ENCODE data around the gene PPM1B. TPM values are rescaled to one million over a fixed set of nuclear protein-coding genes. Genes with fewer than 3 reads are reported as not detected.
"Not testable (repeated sequence)": the region's sequence is repeated elsewhere in the genome, so short reads cannot be mapped to it uniquely, and the experiment has no call there.

PPM1B gene
- total RNA-seq, 2 experiments from 2014 or later, result 87.3 to 89.6 TPM

DNA sequence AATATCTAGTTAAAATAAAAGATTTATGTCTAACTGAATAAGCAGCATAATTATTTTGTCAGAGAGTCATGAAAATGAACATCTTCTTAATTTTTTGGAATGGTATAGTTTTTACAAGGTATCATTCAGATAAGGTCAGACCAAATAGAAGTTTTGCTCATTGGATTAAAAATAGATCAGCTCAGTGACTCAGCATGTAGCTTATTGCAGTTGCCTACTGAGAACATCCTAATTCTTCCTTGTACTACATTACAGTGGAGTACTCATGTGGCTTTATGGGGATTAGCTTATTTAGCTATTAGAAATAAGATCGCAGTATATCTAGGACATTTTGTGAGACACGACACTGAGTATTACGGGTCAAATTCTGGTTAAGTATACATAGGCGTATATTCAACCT is 38.2 kb upstream of the PPM1B start:
- H3K36me3 ChIP-seq (ENCODE audit: insufficient read depth, low read length), result no peaks in the 10 kb centered on the region
- H3K4me3 ChIP-seq (ENCODE audit: low read length), result no peak overlapping the region
- Mint-ChIP-seq H3K4me3 (no peak overlapping the region), H3K36me3 (ENCODE audit: low read depth) (no peaks in the 10 kb centered on the region), H3K27ac (no peak overlapping the region), H3K27me3 (no peaks in the 10 kb centered on the region), H3K4me1 (ENCODE audit: low read depth) (no peaks in the 10 kb centered on the region), H3K9me3 (peaks cover 6% of the 10 kb centered on the region)
- H3K27ac ChIP-seq (ENCODE audit: low read depth in 1 of 2, low read length in 2 of 2), result no peak overlapping the region
- no peaks in the 10 kb centered on the region for H3K4me1 ChIP-seq (ENCODE audit: insufficient read depth, low read length)
- POLR2A ChIA-PET, result interaction anchor here (0.9 kb wide), 1 partner anchor 10 kb away, joined by 4 read pairs; no protein-coding TSS in a partner anchor
- DNase-seq, result no peak
- H3K27me3 ChIP-seq (ENCODE audit: control insufficient read depth in 1 of 2, insufficient read depth in 2 of 2, low read length in 2 of 2), result no peaks in the 10 kb centered on the region
- CTCF ChIA-PET, result no interaction called here
- TF ChIP-seq, protein P1, sequence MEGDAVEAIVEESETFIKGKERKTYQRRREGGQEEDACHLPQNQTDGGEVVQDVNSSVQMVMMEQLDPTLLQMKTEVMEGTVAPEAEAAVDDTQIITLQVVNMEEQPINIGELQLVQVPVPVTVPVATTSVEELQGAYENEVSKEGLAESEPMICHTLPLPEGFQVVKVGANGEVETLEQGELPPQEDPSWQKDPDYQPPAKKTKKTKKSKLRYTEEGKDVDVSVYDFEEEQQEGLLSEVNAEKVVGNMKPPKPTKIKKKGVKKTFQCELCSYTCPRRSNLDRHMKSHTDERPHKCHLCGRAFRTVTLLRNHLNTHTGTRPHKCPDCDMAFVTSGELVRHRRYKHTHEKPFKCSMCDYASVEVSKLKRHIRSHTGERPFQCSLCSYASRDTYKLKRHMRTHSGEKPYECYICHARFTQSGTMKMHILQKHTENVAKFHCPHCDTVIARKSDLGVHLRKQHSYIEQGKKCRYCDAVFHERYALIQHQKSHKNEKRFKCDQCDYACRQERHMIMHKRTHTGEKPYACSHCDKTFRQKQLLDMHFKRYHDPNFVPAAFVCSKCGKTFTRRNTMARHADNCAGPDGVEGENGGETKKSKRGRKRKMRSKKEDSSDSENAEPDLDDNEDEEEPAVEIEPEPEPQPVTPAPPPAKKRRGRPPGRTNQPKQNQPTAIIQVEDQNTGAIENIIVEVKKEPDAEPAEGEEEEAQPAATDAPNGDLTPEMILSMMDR (IDR thresholded peaks at IDR 0.05), result no peak
- intact Hi-C loops (cut with DNase I, micrococcal nuclease), result no loop called here
- peaks cover 0 to 5% of the 10 kb centered on the region in 2 experiments for H3K9me3 ChIP-seq (ENCODE audit: control insufficient read depth in 1 of 2, insufficient read depth in 1 of 2, low read length in 2 of 2)
- no peak for ATAC-seq (ENCODE audit: poor library complexity)

DNA sequence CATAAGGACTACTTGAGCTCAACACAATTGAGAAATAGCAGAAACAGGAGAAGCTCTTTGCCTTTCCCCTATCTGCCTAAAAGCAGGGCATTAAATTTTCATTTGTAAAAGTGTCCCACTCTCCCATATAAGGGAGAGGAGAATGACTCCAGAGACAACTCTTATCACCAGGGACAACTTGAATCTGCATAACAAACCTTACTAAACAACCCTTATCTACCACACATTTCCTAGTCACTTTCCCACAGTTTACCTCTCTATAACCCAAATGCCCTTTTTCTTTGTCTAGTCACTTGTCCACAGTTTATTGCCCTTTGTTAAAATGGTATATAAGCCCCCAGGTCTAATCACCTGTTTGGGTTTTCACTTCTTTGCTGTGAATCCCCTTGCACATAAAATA is 37.5 kb upstream of the PPM1B start:
- no peaks in the 10 kb centered on the region for H3K27me3 ChIP-seq (ENCODE audit: control insufficient read depth in 1 of 2, insufficient read depth in 2 of 2, low read length in 2 of 2)
- no peak overlapping the region for H3K27ac ChIP-seq (ENCODE audit: low read depth in 1 of 2, low read length in 2 of 2)
- DNase-seq (no peak), ATAC-seq (ENCODE audit: poor library complexity) (no peak)
- no peaks in the 10 kb centered on the region for H3K4me1 ChIP-seq (ENCODE audit: insufficient read depth, low read length)
- CTCF ChIA-PET, result no interaction called here
- Mint-ChIP-seq H3K4me1 (ENCODE audit: low read depth) (no peaks in the 10 kb centered on the region), H3K27ac (no peak overlapping the region), H3K9me3 (peaks cover 6% of the 10 kb centered on the region), H3K27me3 (no peaks in the 10 kb centered on the region), H3K36me3 (ENCODE audit: low read depth) (no peaks in the 10 kb centered on the region), H3K4me3 (no peak overlapping the region)
- no peaks in the 10 kb centered on the region for H3K36me3 ChIP-seq (ENCODE audit: insufficient read depth, low read length)
- POLR2A ChIA-PET, result no interaction called here
- TF ChIP-seq, protein P1 (IDR thresholded peaks at IDR 0.05), result no peak
- no peak overlapping the region for H3K4me3 ChIP-seq (ENCODE audit: low read length)
- intact Hi-C loops (cut with DNase I, micrococcal nuclease), result no loop called here
- peaks cover 0 to 5% of the 10 kb centered on the region in 2 experiments for H3K9me3 ChIP-seq (ENCODE audit: control insufficient read depth in 1 of 2, insufficient read depth in 1 of 2, low read length in 2 of 2)

DNA sequence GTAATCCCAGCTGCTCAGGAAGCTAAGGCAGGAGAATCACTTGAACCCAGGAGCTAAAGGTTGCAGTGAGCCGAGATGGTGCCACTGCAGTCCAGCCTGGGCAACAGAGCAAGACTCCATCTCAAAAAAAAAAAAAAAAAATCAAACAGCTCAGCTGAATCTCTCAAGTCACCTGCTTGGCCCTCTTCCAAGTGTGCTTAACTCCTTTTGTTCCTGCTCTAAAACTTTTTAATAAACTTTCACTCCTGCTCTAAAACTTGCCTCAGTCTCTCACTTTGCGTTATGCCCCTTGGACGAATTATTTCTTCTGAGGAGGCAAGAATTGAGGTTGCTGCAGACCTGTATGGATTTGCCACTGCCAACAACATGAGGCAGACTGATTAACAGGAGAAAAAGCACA is 35.1 kb upstream of the PPM1B start:
- H3K4me1 Mint-ChIP-seq (ENCODE audit: low read depth); H3K27me3 ChIP-seq (ENCODE audit: control insufficient read depth in 1 of 2, insufficient read depth in 2 of 2, low read length in 2 of 2); intact Hi-C loops (cut with DNase I, micrococcal nuclease); H3K36me3 Mint-ChIP-seq (ENCODE audit: low read depth); POLR2A ChIA-PET; H3K4me1 ChIP-seq (ENCODE audit: insufficient read depth, low read length); CTCF ChIA-PET; H3K4me3 ChIP-seq (ENCODE audit: low read length); H3K4me3 Mint-ChIP-seq; H3K27me3 Mint-ChIP-seq; H3K27ac ChIP-seq (ENCODE audit: low read depth in 1 of 2, low read length in 2 of 2); H3K9me3 Mint-ChIP-seq; DNase-seq; H3K27ac Mint-ChIP-seq; ATAC-seq (ENCODE audit: poor library complexity); H3K9me3 ChIP-seq (ENCODE audit: control insufficient read depth in 1 of 2, insufficient read depth in 1 of 2, low read length in 2 of 2); H3K36me3 ChIP-seq (ENCODE audit: insufficient read depth, low read length): not testable (repeated sequence)

DNA sequence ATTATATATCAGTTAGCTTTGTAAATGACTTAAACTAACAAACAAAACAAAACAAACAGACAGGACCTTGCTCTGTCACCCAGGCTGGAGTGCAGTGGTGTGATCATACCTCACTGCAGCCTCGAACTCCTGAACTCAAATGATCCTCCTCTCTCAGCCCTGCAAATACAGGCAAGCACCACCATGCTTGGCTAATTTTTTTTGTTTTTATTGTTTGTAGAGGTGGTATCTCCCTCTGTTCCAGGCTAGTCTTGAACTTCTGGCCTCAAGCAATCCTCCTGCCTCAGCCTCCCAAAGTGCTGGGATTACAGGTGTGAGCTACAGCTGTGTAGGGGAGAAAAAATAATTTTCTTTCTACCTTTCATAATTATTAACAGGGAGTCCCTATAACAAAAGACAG is 33.8 kb upstream of the PPM1B start:
- no peak overlapping the region for H3K4me3 Mint-ChIP-seq
- H3K27me3 Mint-ChIP-seq, result no peaks in the 10 kb centered on the region
- H3K4me1 ChIP-seq (ENCODE audit: insufficient read depth, low read length), result no peaks in the 10 kb centered on the region
- no peak overlapping the region for H3K27ac ChIP-seq (ENCODE audit: low read depth in 1 of 2, low read length in 2 of 2)
- no peak overlapping the region for H3K4me3 ChIP-seq (ENCODE audit: low read length)
- H3K27ac Mint-ChIP-seq, result no peak overlapping the region
- H3K27me3 ChIP-seq (ENCODE audit: control insufficient read depth in 1 of 2, insufficient read depth in 2 of 2, low read length in 2 of 2), result no peaks in the 10 kb centered on the region
- ChIA-PET POLR2A (no interaction called here), CTCF (no interaction called here)
- H3K36me3 Mint-ChIP-seq (ENCODE audit: low read depth), result no peaks in the 10 kb centered on the region
- no peaks in the 10 kb centered on the region for H3K36me3 ChIP-seq (ENCODE audit: insufficient read depth, low read length)
- no peak for ATAC-seq (ENCODE audit: poor library complexity)
- peaks cover 6% of the 10 kb centered on the region for H3K9me3 Mint-ChIP-seq
- no peak for DNase-seq
- TF ChIP-seq, protein P1 (IDR thresholded peaks at IDR 0.05), result no peak
- peaks cover 0 to 5% of the 10 kb centered on the region in 2 experiments for H3K9me3 ChIP-seq (ENCODE audit: control insufficient read depth in 1 of 2, insufficient read depth in 1 of 2, low read length in 2 of 2)
- peaks cover 5% of the 10 kb centered on the region for H3K4me1 Mint-ChIP-seq (ENCODE audit: low read depth)
- intact Hi-C loops (cut with DNase I, micrococcal nuclease), result no loop called here
